Activated naive CD8-positive, alpha-beta T cell (primary cell): ENCODE data around the gene NRXN3.

Source experiments
- H3K27ac Mint-ChIP-seq: one replicate; pipeline ENCODE4 v1.8.0; 2021; ENCODE audit warnings: mixed read lengths
- H3K27me3 Mint-ChIP-seq: one replicate; pipeline ENCODE4 v1.8.0; 2021; ENCODE audit warnings: mixed read lengths
- H3K36me3 Mint-ChIP-seq: one replicate; pipeline ENCODE4 v1.8.0; 2021; ENCODE audit warnings: mixed read lengths
- H3K4me1 Mint-ChIP-seq: one replicate; pipeline ENCODE4 v1.8.0; 2021; ENCODE audit warnings: low read depth, mixed read lengths
- H3K4me3 Mint-ChIP-seq: one replicate; pipeline ENCODE4 v1.8.0; 2021; ENCODE audit warnings: mild to moderate bottlenecking, mixed read lengths
- H3K9me3 Mint-ChIP-seq: one replicate; pipeline ENCODE4 v1.8.0; 2021; ENCODE audit warnings: low read depth, mixed read lengths

The NRXN3 gene

DNA sequence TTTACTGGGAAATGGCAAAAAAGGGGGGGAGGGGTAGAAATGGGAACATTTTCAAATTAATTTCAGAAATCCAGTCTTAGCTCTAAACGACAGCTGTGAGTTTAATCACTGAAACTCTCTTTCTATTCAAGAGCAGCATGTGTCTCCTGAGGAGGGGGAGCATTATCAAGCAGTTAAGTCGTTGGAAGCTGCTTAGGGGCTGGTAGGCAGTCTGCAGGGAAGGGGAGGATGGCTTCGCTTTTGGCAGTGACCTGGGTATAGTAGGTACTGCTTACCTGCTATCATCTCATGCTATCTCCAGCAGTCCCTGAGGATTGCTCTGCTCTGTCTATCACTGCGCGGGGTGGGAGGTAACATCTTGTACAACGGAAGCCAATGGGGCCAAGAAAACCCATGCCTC lies 567.4 kb downstream of the NRXN3 start:
- Mint-ChIP-seq H3K36me3 (no peaks in the 10 kb centered on the region), H3K4me3 (no peak overlapping the region), H3K9me3 (peaks cover 9% of the 10 kb centered on the region), H3K4me1 (no peaks in the 10 kb centered on the region), H3K27ac (no peak overlapping the region), H3K27me3 (peaks cover 5% of the 10 kb centered on the region)

DNA sequence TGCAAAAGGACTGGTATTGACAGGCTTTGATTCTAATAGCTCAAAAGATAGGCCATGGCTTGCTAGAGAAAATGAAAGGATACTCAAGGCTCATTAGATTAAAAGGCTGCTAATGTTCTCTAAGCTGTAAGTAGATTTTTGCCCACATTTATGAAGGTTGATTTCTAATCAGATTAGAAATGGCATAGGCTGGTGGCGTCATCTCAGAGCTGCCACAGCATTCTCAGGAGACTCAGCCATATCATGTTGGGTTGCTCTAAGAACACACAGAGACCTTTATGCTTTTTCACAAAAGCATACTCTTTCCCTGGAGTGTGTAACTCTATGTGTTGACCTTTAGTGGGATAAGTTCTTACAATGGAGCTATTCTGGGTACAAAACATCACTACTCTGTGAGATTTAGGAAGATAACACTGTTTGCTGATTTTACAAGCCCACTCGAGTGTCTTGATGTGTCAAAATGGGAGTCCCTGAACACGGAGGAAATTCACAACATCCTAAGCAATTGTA lies 576.0 kb downstream of the NRXN3 start:
- H3K4me1 Mint-ChIP-seq = no peaks in the 10 kb centered on the region
- peaks cover 3% of the 10 kb centered on the region for H3K27me3 Mint-ChIP-seq
- H3K36me3 Mint-ChIP-seq = no peaks in the 10 kb centered on the region
- H3K27ac Mint-ChIP-seq = no peak overlapping the region
- peaks cover 5% of the 10 kb centered on the region for H3K9me3 Mint-ChIP-seq
- H3K4me3 Mint-ChIP-seq = no peak overlapping the region

DNA sequence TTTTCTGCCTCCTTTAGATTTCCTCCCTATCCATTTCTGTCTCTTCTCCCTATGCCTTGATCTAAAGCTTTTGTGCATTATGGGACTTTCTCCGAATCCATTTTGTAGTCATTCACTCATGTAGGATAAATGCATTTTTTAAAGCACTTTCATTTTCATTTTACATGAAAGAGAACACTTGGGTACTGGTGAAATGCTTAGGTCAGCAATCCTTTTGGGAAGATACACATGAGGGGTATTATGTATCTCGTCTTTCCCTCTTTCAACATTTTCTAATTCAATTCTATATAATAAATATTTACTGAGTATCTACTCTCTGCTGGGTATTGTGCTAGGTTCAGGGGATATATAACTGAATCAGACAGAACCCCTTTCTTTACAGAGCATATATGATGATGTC lies 577.6 kb downstream of the NRXN3 start:
- Mint-ChIP-seq H3K9me3 (peaks cover 5% of the 10 kb centered on the region), H3K4me1 (no peaks in the 10 kb centered on the region), H3K27me3 (peaks cover 3% of the 10 kb centered on the region), H3K4me3 (no peak overlapping the region), H3K36me3 (no peaks in the 10 kb centered on the region), H3K27ac (no peak overlapping the region)

DNA sequence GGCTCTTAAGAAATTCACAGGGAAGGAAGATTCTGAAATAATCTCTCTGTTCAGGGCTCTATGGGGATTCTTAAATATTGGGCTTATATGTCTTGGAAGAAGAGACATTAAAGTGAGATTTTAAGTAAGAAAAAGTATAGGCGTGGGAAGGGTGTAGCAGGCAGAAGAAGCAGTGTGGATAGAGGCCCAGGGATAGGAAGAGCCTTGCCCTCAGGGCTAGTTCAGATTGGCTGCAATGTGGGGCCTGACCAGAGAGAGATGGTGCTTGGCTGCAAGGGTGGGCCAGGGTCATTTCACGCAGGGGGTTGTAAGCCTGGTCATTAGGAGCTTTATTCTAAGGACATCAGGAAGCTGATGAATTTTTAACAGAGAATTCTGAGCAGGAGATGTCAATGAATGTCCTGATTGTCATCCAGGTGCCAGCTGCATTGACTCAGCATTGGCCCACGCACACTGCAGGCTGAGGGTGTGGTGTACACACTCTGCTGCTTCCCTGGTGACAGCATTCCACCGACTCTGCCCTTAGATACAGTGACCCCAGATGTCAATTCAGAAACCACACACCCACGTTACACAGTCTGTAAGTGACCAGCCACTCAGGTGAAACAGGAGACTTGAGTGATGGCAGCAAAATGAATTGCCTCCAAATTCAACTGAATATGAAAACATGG lies 582.5 kb downstream of the NRXN3 start:
- Mint-ChIP-seq H3K4me3 (no peak overlapping the region), H3K4me1 (no peaks in the 10 kb centered on the region), H3K27ac (no peak overlapping the region), H3K9me3 (peaks cover 2% of the 10 kb centered on the region), H3K27me3 (peaks cover 3% of the 10 kb centered on the region), H3K36me3 (no peaks in the 10 kb centered on the region)

DNA sequence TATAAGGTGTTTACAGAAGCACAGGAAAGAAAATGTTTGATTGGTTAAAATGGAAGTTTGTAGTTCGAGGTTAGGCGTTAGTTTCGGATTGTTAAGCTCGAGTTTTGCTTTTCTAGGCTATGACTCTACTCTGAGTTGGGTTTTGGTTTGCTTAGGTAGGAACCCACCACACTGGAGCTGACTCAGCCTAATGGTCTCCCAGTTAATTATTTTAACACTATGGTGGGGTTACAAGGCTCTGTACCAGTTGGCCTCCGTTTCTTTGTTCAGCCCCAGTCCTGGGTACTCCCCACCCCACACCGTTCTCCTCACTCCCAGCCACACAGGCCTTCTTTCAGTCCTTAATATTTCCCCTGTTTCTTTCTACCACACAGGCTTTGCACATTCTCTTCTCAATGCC lies 583.9 kb downstream of the NRXN3 start:
- Mint-ChIP-seq H3K4me1 (no peaks in the 10 kb centered on the region), H3K9me3 (no peaks in the 10 kb centered on the region), H3K27me3 (peaks cover 2% of the 10 kb centered on the region), H3K36me3 (no peaks in the 10 kb centered on the region), H3K4me3 (no peak overlapping the region), H3K27ac (no peak overlapping the region)

DNA sequence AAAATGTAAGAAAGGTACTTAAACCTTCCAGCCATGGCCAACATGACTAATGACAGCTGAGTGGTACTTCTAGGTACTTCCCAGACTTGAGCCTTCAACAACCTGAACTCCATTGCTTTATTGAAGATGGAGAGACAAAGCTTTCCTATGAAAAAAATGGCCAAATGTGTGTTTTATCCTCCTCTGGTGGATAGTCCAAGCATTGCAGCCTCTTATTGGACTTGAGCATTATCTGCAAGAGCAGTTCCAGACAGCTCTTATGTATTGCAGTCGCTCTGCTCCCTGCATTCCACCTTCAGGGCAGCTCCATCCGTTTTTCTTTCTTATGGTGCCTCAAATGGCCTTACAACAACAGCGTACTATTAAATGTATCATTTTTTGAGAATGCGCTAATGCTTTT lies 588.2 kb downstream of the NRXN3 start:
- H3K36me3 Mint-ChIP-seq = no peaks in the 10 kb centered on the region
- no peak overlapping the region for H3K4me3 Mint-ChIP-seq
- H3K9me3 Mint-ChIP-seq = no peaks in the 10 kb centered on the region
- no peak overlapping the region for H3K27ac Mint-ChIP-seq
- H3K27me3 Mint-ChIP-seq = peaks cover 5% of the 10 kb centered on the region
- no peaks in the 10 kb centered on the region for H3K4me1 Mint-ChIP-seq

DNA sequence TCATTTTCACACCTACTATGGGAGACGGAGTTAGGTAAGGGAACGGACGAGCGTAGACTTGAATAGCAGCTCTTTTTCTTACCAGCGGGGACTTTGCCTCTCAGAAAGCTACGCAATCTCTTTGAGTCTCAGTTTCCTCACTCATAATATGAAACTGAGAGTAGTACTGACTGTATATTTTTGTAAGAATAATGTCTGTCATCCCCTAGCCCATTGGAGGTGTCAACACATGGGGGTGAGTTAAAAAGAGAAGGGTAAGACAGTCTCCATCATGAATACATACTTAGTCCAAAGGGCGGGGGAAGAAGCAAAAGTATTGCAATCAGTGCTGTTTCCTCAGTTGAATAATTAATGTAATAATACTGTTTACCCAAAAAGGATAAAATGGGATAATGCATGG lies 592.2 kb downstream of the NRXN3 start:
- Mint-ChIP-seq H3K4me1 (no peaks in the 10 kb centered on the region), H3K4me3 (no peak overlapping the region), H3K36me3 (no peaks in the 10 kb centered on the region), H3K27me3 (peaks cover 3% of the 10 kb centered on the region), H3K27ac (no peak overlapping the region), H3K9me3 (no peaks in the 10 kb centered on the region)

DNA sequence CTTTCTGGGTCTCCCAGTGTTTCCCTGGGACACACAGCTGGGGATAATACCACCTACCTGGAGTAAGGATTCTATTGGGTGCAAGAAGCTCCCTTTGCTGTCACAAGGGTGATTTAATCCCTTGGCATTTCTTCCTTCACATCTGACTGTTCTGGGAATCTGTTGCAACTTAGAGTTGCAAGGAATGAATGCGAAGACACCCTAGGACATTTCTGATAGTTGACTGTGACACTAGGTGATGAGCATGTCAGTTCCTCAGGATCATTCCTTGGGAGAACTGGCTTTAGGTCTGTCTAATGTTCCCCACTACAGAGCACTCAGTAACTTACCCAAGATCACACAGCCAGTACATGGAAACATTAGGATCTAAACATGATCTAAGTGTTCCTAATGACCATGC lies 593.6 kb downstream of the NRXN3 start:
- Mint-ChIP-seq H3K4me3 (no peak overlapping the region), H3K36me3 (no peaks in the 10 kb centered on the region), H3K27ac (no peak overlapping the region), H3K4me1 (no peaks in the 10 kb centered on the region), H3K9me3 (no peaks in the 10 kb centered on the region), H3K27me3 (peaks cover 3% of the 10 kb centered on the region)

DNA sequence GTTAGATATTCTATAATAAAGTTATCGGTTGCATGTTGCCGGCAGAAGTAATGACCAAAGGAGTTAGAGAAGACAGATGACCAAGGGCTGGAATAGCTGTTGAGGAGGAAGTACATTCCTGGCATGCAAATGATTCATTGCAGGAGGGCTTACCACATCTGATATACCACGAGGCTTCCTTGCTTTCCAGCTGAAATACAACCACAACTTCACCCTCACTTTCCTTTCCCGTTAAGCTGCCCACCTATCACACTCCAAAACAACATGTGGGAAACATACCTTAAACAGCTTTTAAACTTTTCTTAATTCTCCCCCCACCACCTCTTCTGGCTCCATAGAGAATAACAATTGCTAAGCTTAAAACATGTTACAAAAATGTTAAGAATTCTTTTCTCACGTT lies 594.1 kb downstream of the NRXN3 start:
- Mint-ChIP-seq H3K4me1 (no peaks in the 10 kb centered on the region), H3K36me3 (no peaks in the 10 kb centered on the region), H3K4me3 (no peak overlapping the region), H3K27me3 (peaks cover 3% of the 10 kb centered on the region), H3K9me3 (no peaks in the 10 kb centered on the region), H3K27ac (no peak overlapping the region)

DNA sequence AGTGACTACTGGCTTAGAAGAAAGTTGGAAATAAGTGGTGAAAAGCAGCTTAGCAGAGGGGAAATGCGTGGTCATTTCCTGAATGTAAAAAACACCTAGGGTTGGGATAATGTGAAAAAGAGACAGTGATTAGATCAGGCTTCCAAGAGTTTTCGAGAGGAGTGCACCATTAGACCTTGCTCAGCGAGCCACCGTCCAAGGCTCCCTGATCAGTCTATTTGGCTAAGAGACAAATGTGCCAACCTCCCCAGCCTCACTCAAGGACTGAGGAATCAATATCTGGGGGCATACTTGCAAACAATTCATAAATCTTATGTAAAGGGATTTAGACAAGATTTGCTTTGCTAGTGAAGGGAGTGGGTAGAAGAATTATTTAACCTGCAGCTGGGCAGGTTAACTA lies 594.5 kb downstream of the NRXN3 start:
- Mint-ChIP-seq H3K4me1 (no peaks in the 10 kb centered on the region), H3K27me3 (peaks cover 3% of the 10 kb centered on the region), H3K36me3 (no peaks in the 10 kb centered on the region), H3K9me3 (no peaks in the 10 kb centered on the region), H3K27ac (no peak overlapping the region), H3K4me3 (no peak overlapping the region)

DNA sequence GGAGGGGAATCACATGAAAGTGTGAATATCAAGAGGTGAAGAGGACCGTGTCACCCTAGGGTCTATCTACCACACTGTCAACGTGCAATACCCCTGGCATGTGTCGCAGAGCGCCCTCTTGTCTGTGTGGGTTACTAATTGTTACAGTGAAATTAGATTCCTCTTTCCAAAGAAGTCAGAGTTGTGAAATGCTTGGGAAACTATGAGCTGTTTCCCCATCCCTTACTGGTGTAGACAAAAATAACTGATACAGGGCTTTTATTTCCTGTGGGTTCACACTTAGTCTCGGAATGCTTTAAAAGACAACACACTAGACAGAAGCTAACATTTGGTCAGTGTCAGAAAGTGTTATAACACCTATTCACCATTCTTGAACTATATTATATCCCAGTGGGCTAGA lies 597.3 kb downstream of the NRXN3 start:
- no peaks in the 10 kb centered on the region for H3K9me3 Mint-ChIP-seq
- no peaks in the 10 kb centered on the region for H3K27me3 Mint-ChIP-seq
- H3K4me3 Mint-ChIP-seq = no peak overlapping the region

DNA sequence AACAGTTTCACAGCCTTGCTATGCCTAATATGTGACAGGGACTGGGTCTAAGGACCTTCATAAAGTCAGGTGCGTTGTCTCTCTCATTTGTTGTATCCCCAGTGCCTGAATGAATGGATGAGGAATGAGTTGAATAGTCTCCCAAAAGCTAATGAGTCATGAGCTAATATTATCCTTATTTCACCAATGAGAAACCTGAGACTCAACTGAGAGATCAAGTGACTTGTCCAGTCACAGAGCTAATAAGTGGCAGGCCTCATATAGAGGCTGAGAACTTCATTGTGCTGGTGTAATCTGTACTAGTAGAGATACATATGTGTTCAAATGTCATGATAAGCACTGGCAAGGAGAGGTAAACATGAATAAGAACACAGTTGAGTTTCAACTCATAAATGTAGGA lies 612.4 kb downstream of the NRXN3 start:
- Mint-ChIP-seq H3K4me1 (no peaks in the 10 kb centered on the region), H3K36me3 (no peaks in the 10 kb centered on the region), H3K4me3 (no peak overlapping the region), H3K9me3 (no peaks in the 10 kb centered on the region), H3K27ac (no peak overlapping the region), H3K27me3 (no peaks in the 10 kb centered on the region)

More for the DNA sequence above, 597.3 kb downstream of the NRXN3 start:
- H3K4me1 Mint-ChIP-seq = no peaks in the 10 kb centered on the region
- no peak overlapping the region for H3K27ac Mint-ChIP-seq
- no peaks in the 10 kb centered on the region for H3K36me3 Mint-ChIP-seq

DNA sequence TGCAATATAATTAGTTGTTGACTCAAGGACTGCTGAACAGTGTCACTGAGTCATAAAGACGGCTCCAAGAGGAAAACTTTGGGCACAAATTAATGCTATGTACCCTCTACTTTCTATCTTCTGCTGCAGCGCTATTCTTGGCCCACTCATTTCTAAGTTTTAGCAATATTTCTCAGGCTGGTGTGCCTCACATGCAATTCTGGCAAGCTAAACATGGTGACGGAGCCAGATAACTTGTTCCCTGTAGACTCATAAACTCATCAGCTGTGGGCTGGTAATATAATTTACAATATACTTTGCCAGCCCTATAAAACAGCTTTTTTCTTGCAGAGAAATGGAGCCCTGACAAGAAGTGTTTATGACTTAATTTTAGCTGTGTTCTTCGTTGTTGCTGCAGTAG lies 615.1 kb downstream of the NRXN3 start:
- Mint-ChIP-seq H3K4me3 (no peak overlapping the region), H3K9me3 (no peaks in the 10 kb centered on the region), H3K4me1 (no peaks in the 10 kb centered on the region), H3K27ac (no peak overlapping the region), H3K27me3 (no peaks in the 10 kb centered on the region), H3K36me3 (no peaks in the 10 kb centered on the region)

DNA sequence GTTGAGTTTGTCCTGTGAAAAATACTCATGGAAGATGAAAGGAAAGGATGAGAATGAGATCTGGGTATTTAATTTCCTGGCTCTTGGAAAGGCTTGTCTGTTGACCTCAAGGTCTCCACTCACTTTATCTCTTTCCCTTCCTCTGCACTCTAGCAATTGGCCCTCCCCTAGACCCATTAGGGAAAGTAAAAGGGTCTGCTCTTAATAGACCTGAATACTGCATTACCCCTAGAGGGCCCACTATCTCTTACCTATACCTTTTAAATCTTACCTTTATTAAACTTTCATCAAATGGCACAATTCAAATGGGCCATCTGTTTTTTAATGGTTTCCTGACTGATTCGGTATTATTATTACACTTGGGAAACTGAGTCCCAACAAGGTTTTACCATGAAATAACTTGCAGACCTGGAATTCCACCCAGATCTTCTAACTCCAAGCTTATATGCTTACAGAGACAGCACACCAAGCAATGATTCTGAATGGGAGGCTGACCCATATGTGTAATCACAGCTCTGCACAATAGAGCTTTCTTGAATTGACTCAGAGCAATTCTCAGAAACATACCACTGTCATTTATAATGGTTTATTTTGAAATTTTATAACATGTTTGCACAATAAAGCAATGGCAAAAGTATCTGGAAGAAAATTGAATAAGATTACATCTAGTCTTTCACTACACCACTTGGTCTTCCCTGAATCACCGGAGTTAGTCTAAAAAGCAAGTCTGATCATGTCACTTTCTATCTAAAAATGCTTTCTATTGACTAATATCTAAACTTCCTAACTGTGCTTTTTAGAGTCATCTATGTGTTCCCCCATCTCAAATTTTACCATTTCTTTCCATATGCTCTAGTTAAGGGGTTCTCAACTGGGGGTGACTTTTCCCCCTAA lies 618.5 kb downstream of the NRXN3 start:
- H3K36me3 Mint-ChIP-seq = no peaks in the 10 kb centered on the region
- H3K4me1 Mint-ChIP-seq = no peaks in the 10 kb centered on the region
- no peak overlapping the region for H3K4me3 Mint-ChIP-seq

DNA sequence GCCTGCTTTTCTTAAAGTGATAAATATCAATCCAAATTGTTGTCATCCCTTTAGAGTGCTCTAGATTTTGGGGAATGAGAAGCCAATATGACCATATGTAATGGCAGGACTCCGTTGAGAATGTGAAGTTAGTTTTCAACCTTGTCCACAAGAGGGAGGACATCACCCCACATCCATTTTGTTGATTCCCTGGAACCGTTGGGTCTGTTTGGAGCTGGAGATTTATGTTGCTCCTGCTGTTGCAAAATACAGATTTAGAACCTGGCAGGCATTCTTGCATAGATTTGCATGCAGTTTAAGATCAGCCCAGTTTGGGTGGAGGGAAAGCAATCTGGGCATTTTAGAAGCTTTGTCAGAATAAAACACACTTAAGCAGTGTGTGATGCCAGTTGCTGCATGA lies 620.1 kb downstream of the NRXN3 start:
- H3K27ac Mint-ChIP-seq = no peak overlapping the region
- no peaks in the 10 kb centered on the region for H3K9me3 Mint-ChIP-seq
- H3K4me1 Mint-ChIP-seq = no peaks in the 10 kb centered on the region
- H3K36me3 Mint-ChIP-seq = no peaks in the 10 kb centered on the region
- no peaks in the 10 kb centered on the region for H3K27me3 Mint-ChIP-seq
- no peak overlapping the region for H3K4me3 Mint-ChIP-seq

More for the DNA sequence above, 618.5 kb downstream of the NRXN3 start:
- H3K27me3 Mint-ChIP-seq = no peaks in the 10 kb centered on the region
- no peaks in the 10 kb centered on the region for H3K9me3 Mint-ChIP-seq
- no peak overlapping the region for H3K27ac Mint-ChIP-seq
